HUES48 (cell line): ENCODE measurements around the gene SMARCE1.

Experiments
- H3K27ac ChIP-seq: one replicate; pipeline ENCODE4 v1.7.0; 2013; ENCODE audit warnings: low read depth, low read length, inconsistent platforms
- H3K27me3 ChIP-seq: 2 replicates; pipeline ENCODE4 v1.6.1; 2013; ENCODE audit warnings: mild to moderate bottlenecking, low read length; ENCODE audit not compliant: control insufficient read depth, insufficient read depth
- H3K36me3 ChIP-seq: 2 replicates; pipeline ENCODE4 v1.6.1; 2013; ENCODE audit warnings: low read length; ENCODE audit not compliant: control insufficient read depth, insufficient read depth
- H3K4me1 ChIP-seq: 2 replicates; pipeline ENCODE4 v1.6.1; 2013; ENCODE audit warnings: mild to moderate bottlenecking, low read length; ENCODE audit not compliant: control insufficient read depth, insufficient read depth
- H3K4me3 ChIP-seq: 2 replicates; pipeline ENCODE4 v1.5.1; 2013; ENCODE audit warnings: mild to moderate bottlenecking, low read depth, low read length
- H3K9ac ChIP-seq: 2 replicates; pipeline ENCODE4 v1.6.1; 2013; ENCODE audit warnings: mild to moderate bottlenecking, low read depth, low read length, moderate library complexity
- H3K9me3 ChIP-seq: 2 replicates; pipeline ENCODE4 v1.6.1; 2013; ENCODE audit warnings: low read length; ENCODE audit not compliant: control insufficient read depth, insufficient read depth

Gene SMARCE1

GRCh38 chr17:40672654-40673053, 25.0 kb upstream of the SMARCE1 start:
- H3K9ac ChIP-seq = no peak overlapping the region
- H3K9me3 ChIP-seq = no peaks in the 10 kb centered on the region
- H3K27me3 ChIP-seq = no peaks in the 10 kb centered on the region
- H3K4me1 ChIP-seq = no peaks in the 10 kb centered on the region
- H3K27ac ChIP-seq = no peak overlapping the region
- no peaks in the 10 kb centered on the region for H3K36me3 ChIP-seq
- no peak overlapping the region for H3K4me3 ChIP-seq

GRCh38 chr17:40671282-40671681, 23.7 kb upstream of the SMARCE1 start:
- Histone ChIP-seq H3K9ac (no peak overlapping the region), H3K9me3 (no peaks in the 10 kb centered on the region), H3K27ac (no peak overlapping the region), H3K36me3 (no peaks in the 10 kb centered on the region), H3K4me1 (no peaks in the 10 kb centered on the region), H3K4me3 (no peak overlapping the region), H3K27me3 (no peaks in the 10 kb centered on the region)

GRCh38 chr17:40666331-40666730, 18.7 kb upstream of the SMARCE1 start:
- Histone ChIP-seq H3K9ac (no peak overlapping the region), H3K27ac (no peak overlapping the region), H3K27me3 (no peaks in the 10 kb centered on the region; the same call in 1 of the 2 replicates), H3K4me3 (no peak overlapping the region), H3K4me1 (no peaks in the 10 kb centered on the region), H3K9me3 (no peaks in the 10 kb centered on the region), H3K36me3 (no peaks in the 10 kb centered on the region)

GRCh38 chr17:40664582-40665333, 17.1 kb upstream of the SMARCE1 start, which contains the start of gene KRT222:
Gene KRT222 (minus strand): TSS chr17:40665177. CDS start chr17:40665099, 78 bp downstream.
- Histone ChIP-seq H3K9ac (no peak within 1 kb of the TSS), H3K27me3 (no peaks in the 10 kb centered on the region; the same call in 1 of the 2 replicates), H3K4me3 (peak within 1 kb of the TSS; percentile 47)

GRCh38 chr17:40663252-40663651, 15.6 kb upstream of the SMARCE1 start:
- no peaks in the 10 kb centered on the region; the same call in 1 of the 2 replicates for H3K27me3 ChIP-seq
- H3K4me1 ChIP-seq = no peaks in the 10 kb centered on the region
- H3K4me3 ChIP-seq = no peak overlapping the region
- H3K36me3 ChIP-seq = no peaks in the 10 kb centered on the region
- H3K27ac ChIP-seq = no peak overlapping the region
- no peaks in the 10 kb centered on the region for H3K9me3 ChIP-seq
- no peak overlapping the region for H3K9ac ChIP-seq

More at GRCh38 chr17:40664582-40665333, 17.1 kb upstream of the SMARCE1 start, which contains the start of gene KRT222:
- Histone ChIP-seq H3K4me1 (no peaks in the 10 kb centered on the region), H3K36me3 (no peaks in the 10 kb centered on the region), H3K27ac (no peak within 1 kb of the TSS), H3K9me3 (no peaks in the 10 kb centered on the region)

GRCh38 chr17:40659911-40660310, 12.3 kb upstream of the SMARCE1 start:
- no peaks in the 10 kb centered on the region for H3K9me3 ChIP-seq
- H3K9ac ChIP-seq = no peak overlapping the region
- no peaks in the 10 kb centered on the region; the same call in 1 of the 2 replicates for H3K27me3 ChIP-seq
- H3K36me3 ChIP-seq = no peaks in the 10 kb centered on the region
- no peak overlapping the region for H3K4me3 ChIP-seq
- no peak overlapping the region for H3K27ac ChIP-seq
- no peaks in the 10 kb centered on the region for H3K4me1 ChIP-seq

- Histone ChIP-seq H3K9me3 (no peaks in the 10 kb centered on the region), H3K9ac (no peak overlapping the region), H3K27me3 (no peaks in the 10 kb centered on the region; the same call in 1 of the 2 replicates), H3K4me3 (no peak overlapping the region), H3K27ac (no peak overlapping the region), H3K36me3 (no peaks in the 10 kb centered on the region), H3K4me1 (no peaks in the 10 kb centered on the region)
These were observed 10.8 kb upstream of the SMARCE1 start for GRCh38 chr17:40658396-40658795.

GRCh38 chr17:40651939-40652338, 4.3 kb upstream of the SMARCE1 start:
- no peaks in the 10 kb centered on the region for H3K27me3 ChIP-seq
- peaks cover 5% of the 10 kb centered on the region; the same call in 1 of the 2 replicates for H3K4me1 ChIP-seq
- H3K4me3 ChIP-seq = no peak overlapping the region
- H3K36me3 ChIP-seq = no peaks in the 10 kb centered on the region
- H3K27ac ChIP-seq = no peak overlapping the region
- no peaks in the 10 kb centered on the region for H3K9me3 ChIP-seq
- no peak overlapping the region for H3K9ac ChIP-seq

GRCh38 chr17:40648384-40648968, 858 bp upstream of the SMARCE1 start:
- Histone ChIP-seq H3K27me3 (no peaks in the 10 kb centered on the region), H3K4me3 (peak overlapping the region; percentile 99), H3K4me1 (peaks cover 12% of the 10 kb centered on the region), H3K27ac (peak overlapping the region; percentile 93), H3K9me3 (no peaks in the 10 kb centered on the region), H3K36me3 (peaks cover 26% of the 10 kb centered on the region), H3K9ac (peak overlapping the region; percentile 98)

GRCh38 chr17:40646791-40647623, 611 bp downstream of the SMARCE1 start:
- Histone ChIP-seq H3K4me1 (peaks cover 12% of the 10 kb centered on the region), H3K27me3 (no peaks in the 10 kb centered on the region), H3K9me3 (no peaks in the 10 kb centered on the region), H3K4me3 (peak overlapping the region; percentile 99), H3K27ac (peak overlapping the region; percentile 93), H3K36me3 (peaks cover 40% of the 10 kb centered on the region), H3K9ac (peak overlapping the region; percentile 98)
